Colonic mucosa (tissue), 4 donors: ENCODE data around the gene PLIN5. TPM values are rescaled to one million over a fixed set of nuclear protein-coding genes. Genes with fewer than 3 reads are reported as not detected.

Source experiments
- DNase-seq: peaks from one replicate; pipeline ENCODE4 v3.0.0-alpha.2; 2020
- H3K27ac ChIP-seq: fragments of 200-600 bp; one replicate; pipeline ENCODE4 v1.8.0; 2021
- H3K27me3 ChIP-seq: fragments of 200-600 bp; one replicate; pipeline ENCODE4 v1.8.0; 2021
- H3K36me3 ChIP-seq: fragments of 200-600 bp; one replicate; pipeline ENCODE4 v1.8.0; 2021
- H3K4me1 ChIP-seq: fragments of 200-600 bp; one replicate; pipeline ENCODE4 v1.8.0; 2021; ENCODE audit warnings: mild to moderate bottlenecking
- H3K4me3 ChIP-seq: fragments of 200-600 bp; one replicate; pipeline ENCODE4 v1.8.0; 2021
- H3K9ac ChIP-seq, 2 donors: one replicate each; pipeline ENCODE4 v1.7.0; 2013; ENCODE audit warnings: control low read depth in 2 of 2, low read depth in 2 of 2, low read length in 2 of 2
- H3K9me3 ChIP-seq: fragments of 200-600 bp; one replicate; pipeline ENCODE4 v1.8.0; 2021
- intact Hi-C: fragments of 100-400 bp; cut with DNase I; formaldehyde crosslinking; loops from one replicate; pipeline ENCODE4 v1.14.1; 2022
- total RNA-seq, 2 donors: library from RNA; stranded (reverse); fragmentation: NEBNext Ultra II Directional in 1 of 2; extraction: Animal tissue kit (Norgen Biotek cat#: 25700) in 1 of 2; gene quantifications; one replicate each; pipeline ENCODE4 v1.2.1, GENCODE V29; 2021
- TF ChIP-seq, protein P1 (sequence below): fragments of 200-600 bp; IDR thresholded peaks from one replicate; pipeline ENCODE4 v1.8.0; 2022; ENCODE audit warnings: antibody characterized with exemption, mild to moderate bottlenecking
- donor health status: healthy.
- donor health status: DM: no; HTN: no; CAD: no.
- donor health status: DM: no; HTN: no; CAD: no.

Gene PLIN5
- total RNA-seq, 2 donors from 2014 or later, result 2.0 to 3.5 TPM

GRCh38 chr19:4577020-4577782, 42.2 kb upstream of the PLIN5 start:
- H3K27me3 ChIP-seq, result peaks cover 27% of the 10 kb centered on the region
- TF ChIP-seq, protein P1, sequence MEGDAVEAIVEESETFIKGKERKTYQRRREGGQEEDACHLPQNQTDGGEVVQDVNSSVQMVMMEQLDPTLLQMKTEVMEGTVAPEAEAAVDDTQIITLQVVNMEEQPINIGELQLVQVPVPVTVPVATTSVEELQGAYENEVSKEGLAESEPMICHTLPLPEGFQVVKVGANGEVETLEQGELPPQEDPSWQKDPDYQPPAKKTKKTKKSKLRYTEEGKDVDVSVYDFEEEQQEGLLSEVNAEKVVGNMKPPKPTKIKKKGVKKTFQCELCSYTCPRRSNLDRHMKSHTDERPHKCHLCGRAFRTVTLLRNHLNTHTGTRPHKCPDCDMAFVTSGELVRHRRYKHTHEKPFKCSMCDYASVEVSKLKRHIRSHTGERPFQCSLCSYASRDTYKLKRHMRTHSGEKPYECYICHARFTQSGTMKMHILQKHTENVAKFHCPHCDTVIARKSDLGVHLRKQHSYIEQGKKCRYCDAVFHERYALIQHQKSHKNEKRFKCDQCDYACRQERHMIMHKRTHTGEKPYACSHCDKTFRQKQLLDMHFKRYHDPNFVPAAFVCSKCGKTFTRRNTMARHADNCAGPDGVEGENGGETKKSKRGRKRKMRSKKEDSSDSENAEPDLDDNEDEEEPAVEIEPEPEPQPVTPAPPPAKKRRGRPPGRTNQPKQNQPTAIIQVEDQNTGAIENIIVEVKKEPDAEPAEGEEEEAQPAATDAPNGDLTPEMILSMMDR, result no peak
- intact Hi-C loops, result loop anchor here (5.0 kb wide), 1 partner anchor 60 kb away; the partner anchor contains the start of gene TNFAIP8L1

DNA sequence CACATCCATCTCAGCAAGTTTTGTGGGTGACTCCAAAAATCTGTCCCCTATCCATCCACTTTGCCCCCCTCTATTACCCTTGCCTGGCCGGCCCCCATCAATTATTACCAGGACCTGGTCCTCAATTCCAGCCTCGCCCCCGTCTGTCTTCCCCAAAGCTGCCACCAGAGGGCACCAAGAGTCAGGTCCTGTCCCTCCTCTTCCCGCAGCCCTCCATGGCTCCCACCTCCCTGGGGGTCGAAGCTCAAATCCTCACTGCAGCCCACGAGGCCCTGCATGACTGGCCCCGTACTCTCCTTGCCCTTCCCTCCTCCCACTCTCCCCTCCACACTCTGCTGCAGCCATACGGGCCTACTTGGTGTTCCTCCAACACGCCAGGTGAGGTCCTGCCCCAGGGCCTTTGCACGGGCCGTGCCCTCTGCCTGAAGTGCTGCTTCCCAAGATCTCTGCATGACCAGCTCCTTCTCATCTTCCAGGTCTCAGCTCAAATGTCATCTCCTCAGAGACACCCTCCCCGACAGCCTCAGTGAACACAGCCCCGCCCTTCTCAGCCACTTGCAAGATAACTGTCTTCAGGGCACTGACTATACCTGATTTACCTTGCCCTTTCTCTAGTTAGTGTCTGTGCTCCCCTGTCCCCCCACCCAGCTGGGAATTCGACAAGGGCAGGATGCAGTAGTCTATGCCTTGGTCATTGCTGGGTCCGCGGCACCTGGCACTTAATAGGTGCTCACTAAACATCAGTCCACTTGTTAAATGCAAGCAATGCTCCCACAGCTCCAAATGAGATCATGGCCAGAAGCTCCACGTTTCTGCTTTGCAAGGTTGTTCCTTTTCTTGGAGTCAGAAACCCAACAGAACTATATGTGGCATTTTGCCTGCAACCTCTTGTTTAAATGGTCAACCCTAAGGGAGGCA, 41.3 kb upstream of the PLIN5 start:
- peak; percentile 71 for DNase-seq
- no peaks in the 10 kb centered on the region for H3K4me1 ChIP-seq
- H3K4me3 ChIP-seq, result no peak overlapping the region
- intact Hi-C loops, result loop anchor here (5.0 kb wide), 1 partner anchor 61 kb away; the partner anchor contains the start of gene TNFAIP8L1
- TF ChIP-seq, protein P1, result peak; percentile 49
- no peaks in the 10 kb centered on the region for H3K9me3 ChIP-seq
- no peaks in the 10 kb centered on the region for H3K36me3 ChIP-seq
- H3K27ac ChIP-seq, result no peak overlapping the region
- peaks cover 21% of the 10 kb centered on the region for H3K27me3 ChIP-seq
- no peak overlapping the region for H3K9ac ChIP-seq

More at GRCh38 chr19:4577020-4577782, 42.2 kb upstream of the PLIN5 start:
- Histone ChIP-seq H3K27ac (no peak overlapping the region), H3K36me3 (no peaks in the 10 kb centered on the region), H3K4me3 (no peak overlapping the region), H3K9ac (no peak overlapping the region), H3K9me3 (no peaks in the 10 kb centered on the region), H3K4me1 (no peaks in the 10 kb centered on the region)
- no peak for DNase-seq

- Histone ChIP-seq H3K27me3 (peaks cover 18% of the 10 kb centered on the region), H3K4me3 (no peak overlapping the region), H3K9me3 (no peaks in the 10 kb centered on the region), H3K27ac (no peak overlapping the region), H3K36me3 (no peaks in the 10 kb centered on the region), H3K4me1 (no peaks in the 10 kb centered on the region), H3K9ac (no peak overlapping the region)
- no peak for DNase-seq
- TF ChIP-seq, protein P1, result no peak
- intact Hi-C loops, result loop anchor here (5.0 kb wide), 1 partner anchor 62 kb away; the partner anchor contains the start of gene TNFAIP8L1
Observed at GRCh38 chr19:4575267-4576015, 40.4 kb upstream of the PLIN5 start.

DNA sequence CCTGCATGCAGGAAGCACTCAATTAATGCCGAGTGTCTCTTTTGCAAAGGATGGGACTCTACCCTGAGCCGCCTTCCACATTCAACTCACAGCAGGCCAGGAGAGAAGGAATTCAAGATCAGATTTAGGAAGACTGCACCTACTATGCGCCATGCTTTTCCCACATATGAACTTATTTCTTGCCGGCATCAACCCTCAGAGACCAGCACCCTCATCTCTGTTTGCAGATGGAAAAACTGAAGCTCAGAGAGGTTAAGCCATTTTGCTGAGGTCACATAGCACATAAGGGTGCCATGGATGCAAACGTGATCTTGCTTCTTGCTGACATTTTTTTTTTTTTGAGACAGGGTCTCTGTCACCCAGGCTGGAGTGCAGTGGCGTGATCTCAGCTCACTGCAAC, 38.7 kb upstream of the PLIN5 start:
- H3K27ac ChIP-seq, result no peak overlapping the region
- H3K36me3 ChIP-seq, result no peaks in the 10 kb centered on the region
- H3K9ac ChIP-seq, result no peak overlapping the region
- TF ChIP-seq, protein P1, result no peak
- intact Hi-C loops, result no loop called here
- H3K4me3 ChIP-seq, result no peak overlapping the region
- no peak for DNase-seq
- no peaks in the 10 kb centered on the region for H3K9me3 ChIP-seq
- H3K27me3 ChIP-seq, result peaks cover 6% of the 10 kb centered on the region
- no peaks in the 10 kb centered on the region for H3K4me1 ChIP-seq
